Loucy (cell line): ENCODE data around the gene RAD9A.
A peak's percentile ranks its signal among the peaks of the same experiment; 100 is the strongest.

Source experiments
- H2AFZ ChIP-seq: fragments of 200-600 bp; sonication (generic); 2 replicates; pipeline ENCODE4 v1.6.0; 2016; ENCODE audit warnings: antibody characterized with exemption, mild to moderate bottlenecking, low read length, moderate library complexity
- H3F3A ChIP-seq: fragments of 200-600 bp; 2 replicates; pipeline ENCODE4 v1.6.0; 2016; ENCODE audit warnings: antibody characterized with exemption, low read depth, mild to moderate bottlenecking
- H3K27me3 ChIP-seq: fragments of 200-600 bp; sonication (generic); 2 replicates; pipeline ENCODE4 v1.6.1; 2014; ENCODE audit warnings: low read length, mild to moderate bottlenecking; ENCODE audit not compliant: insufficient read depth, poor library complexity, severe bottlenecking
- H3K36me3 ChIP-seq: fragments of 200-600 bp; sonication (generic); 2 replicates; pipeline ENCODE4 v1.6.1; 2016; ENCODE audit warnings: low read length; ENCODE audit not compliant: insufficient read depth
- H3K4me1 ChIP-seq: fragments of 200-600 bp; sonication (generic); 2 replicates; pipeline ENCODE4 v1.5.1; 2014; ENCODE audit warnings: low read length, mild to moderate bottlenecking; ENCODE audit not compliant: insufficient read depth, poor library complexity, severe bottlenecking
- H3K4me2 ChIP-seq: fragments of 200-600 bp; sonication (generic); 2 replicates; pipeline ENCODE4 v1.6.0; 2014; ENCODE audit warnings: antibody characterized with exemption, low read length, low read depth, mild to moderate bottlenecking; ENCODE audit not compliant: poor library complexity, severe bottlenecking
- H3K4me3 ChIP-seq: fragments of 200-600 bp; sonication (generic); 2 replicates; pipeline ENCODE4 v1.5.1; 2014; ENCODE audit warnings: low read length, mild to moderate bottlenecking, mixed read lengths; ENCODE audit not compliant: poor library complexity, severe bottlenecking
- H3K79me2 ChIP-seq: fragments of 200-600 bp; sonication (generic); 2 replicates; pipeline ENCODE4 v1.6.1; 2014; ENCODE audit warnings: low read length; ENCODE audit not compliant: insufficient read depth
- H3K9ac ChIP-seq: fragments of 200-600 bp; sonication (generic); 2 replicates; pipeline ENCODE4 v1.6.0; 2014; ENCODE audit warnings: mild to moderate bottlenecking, low read depth, low read length, moderate library complexity; ENCODE audit not compliant: poor library complexity, severe bottlenecking
- H3K9me2 ChIP-seq: fragments of 200-600 bp; sonication (generic); replicated peaks from 2 replicates; pipeline ENCODE4 v1.6.1; 2016; ENCODE audit warnings: low read depth, low read length, mixed read lengths
- H3K9me3 ChIP-seq: fragments of 200-600 bp; sonication (generic); 2 replicates; pipeline ENCODE4 v1.6.1; 2014; ENCODE audit warnings: mild to moderate bottlenecking, antibody characterized with exemption, low read length, low read depth; ENCODE audit not compliant: insufficient read depth
- H4K20me1 ChIP-seq: fragments of 200-600 bp; sonication (generic); 2 replicates; pipeline ENCODE4 v1.6.0; 2014; ENCODE audit warnings: antibody characterized with exemption, low read length, mild to moderate bottlenecking; ENCODE audit not compliant: insufficient read depth, poor library complexity, severe bottlenecking
- EZH2phosphoT487 ChIP-seq: fragments of 200-600 bp; IDR thresholded peaks from 2 replicates; pipeline ENCODE4 v1.6.1; 2018; ENCODE audit warnings: antibody characterized with exemption, mild to moderate bottlenecking, moderate library complexity, borderline replicate concordance
- TF ChIP-seq, protein P1 (sequence below): fragments of 200-600 bp; sonication (generic); conservative IDR thresholded peaks from 2 replicates; pipeline ENCODE4 v1.5.1; 2014; ENCODE audit warnings: mild to moderate bottlenecking, antibody characterized with exemption, low read length

Gene RAD9A

GRCh38 chr11:67437809-67438157 is 46.0 kb downstream of the RAD9A start:
- H3K4me3 ChIP-seq = peak overlapping the region; percentile 100
- H3F3A ChIP-seq = 0 out of 2 replicates have a peak, but pooled peaks cover 4% of the 10 kb centered on the region
- peaks cover 75% of the 10 kb centered on the region for H3K79me2 ChIP-seq
- no peaks in the 10 kb centered on the region for H3K27me3 ChIP-seq
- peaks cover 41% of the 10 kb centered on the region for H4K20me1 ChIP-seq
- H3K9me3 ChIP-seq = no peaks in the 10 kb centered on the region
- peaks cover 53% of the 10 kb centered on the region for H3K4me1 ChIP-seq
- H2AFZ ChIP-seq = no peak overlapping the region
- H3K36me3 ChIP-seq = peaks cover 20% of the 10 kb centered on the region; the same call in 1 of the 2 replicates
- peak overlapping the region; percentile 100 for H3K9ac ChIP-seq
- peak overlapping the region; percentile 90 for H3K4me2 ChIP-seq
- TF ChIP-seq EZH2phosphoT487 = no peak
- TF ChIP-seq, protein P1, sequence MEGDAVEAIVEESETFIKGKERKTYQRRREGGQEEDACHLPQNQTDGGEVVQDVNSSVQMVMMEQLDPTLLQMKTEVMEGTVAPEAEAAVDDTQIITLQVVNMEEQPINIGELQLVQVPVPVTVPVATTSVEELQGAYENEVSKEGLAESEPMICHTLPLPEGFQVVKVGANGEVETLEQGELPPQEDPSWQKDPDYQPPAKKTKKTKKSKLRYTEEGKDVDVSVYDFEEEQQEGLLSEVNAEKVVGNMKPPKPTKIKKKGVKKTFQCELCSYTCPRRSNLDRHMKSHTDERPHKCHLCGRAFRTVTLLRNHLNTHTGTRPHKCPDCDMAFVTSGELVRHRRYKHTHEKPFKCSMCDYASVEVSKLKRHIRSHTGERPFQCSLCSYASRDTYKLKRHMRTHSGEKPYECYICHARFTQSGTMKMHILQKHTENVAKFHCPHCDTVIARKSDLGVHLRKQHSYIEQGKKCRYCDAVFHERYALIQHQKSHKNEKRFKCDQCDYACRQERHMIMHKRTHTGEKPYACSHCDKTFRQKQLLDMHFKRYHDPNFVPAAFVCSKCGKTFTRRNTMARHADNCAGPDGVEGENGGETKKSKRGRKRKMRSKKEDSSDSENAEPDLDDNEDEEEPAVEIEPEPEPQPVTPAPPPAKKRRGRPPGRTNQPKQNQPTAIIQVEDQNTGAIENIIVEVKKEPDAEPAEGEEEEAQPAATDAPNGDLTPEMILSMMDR = no peak
- no peaks in the 10 kb centered on the region for H3K9me2 ChIP-seq

DNA sequence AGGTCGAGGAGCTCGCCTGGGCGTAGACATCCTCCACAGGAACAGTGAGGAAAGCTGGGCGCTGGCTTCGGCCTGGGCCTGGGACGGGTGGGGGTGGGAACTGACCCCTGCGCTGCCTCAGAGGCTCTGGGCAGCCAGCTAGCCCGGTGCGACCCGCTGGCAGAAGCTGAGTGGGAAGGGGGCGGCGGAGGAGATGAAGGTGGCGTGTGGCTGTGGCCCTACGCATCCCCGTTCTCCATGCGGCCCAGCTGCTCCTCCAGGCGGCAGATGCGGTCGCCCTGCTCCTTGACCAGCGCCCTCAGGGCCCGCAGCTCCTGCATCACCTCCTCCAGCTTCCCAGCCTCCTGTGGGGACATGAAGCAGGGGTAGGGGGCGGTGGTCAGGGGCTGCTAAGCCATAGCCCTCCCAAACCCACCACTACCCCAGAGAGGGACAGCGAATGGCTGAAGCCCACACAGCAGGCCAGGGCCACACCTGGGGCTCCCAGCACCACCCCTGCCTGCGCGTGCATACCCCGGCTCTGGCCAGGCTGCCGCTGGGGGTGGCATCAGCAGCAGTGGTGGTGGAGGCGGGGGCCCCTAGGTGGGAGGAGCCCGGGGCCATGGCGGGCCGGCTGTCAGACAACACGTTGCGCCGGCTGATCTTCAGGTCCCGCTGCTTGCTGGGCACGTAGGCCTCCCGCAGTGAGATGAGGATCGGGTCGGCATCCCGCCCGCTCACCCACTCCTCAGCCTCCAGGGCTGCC is 46.5 kb downstream of the RAD9A start:
- H4K20me1 ChIP-seq = peaks cover 35% of the 10 kb centered on the region
- H3K9me2 ChIP-seq = no peaks in the 10 kb centered on the region
- peaks cover 53% of the 10 kb centered on the region for H3K4me1 ChIP-seq
- H3F3A ChIP-seq = 0 out of 2 replicates have a peak, but pooled peaks cover 2% of the 10 kb centered on the region
- no peak for TF ChIP-seq EZH2phosphoT487
- TF ChIP-seq, protein P1 = no peak
- H3K27me3 ChIP-seq = no peaks in the 10 kb centered on the region
- peak overlapping the region; percentile 100 for H3K9ac ChIP-seq
- H3K4me2 ChIP-seq = peak overlapping the region; percentile 90
- H3K4me3 ChIP-seq = peak overlapping the region; percentile 100
- no peaks in the 10 kb centered on the region for H3K9me3 ChIP-seq
- H2AFZ ChIP-seq = no peak overlapping the region
- H3K79me2 ChIP-seq = peaks cover 69% of the 10 kb centered on the region
- peaks cover 20% of the 10 kb centered on the region; the same call in 1 of the 2 replicates for H3K36me3 ChIP-seq

DNA sequence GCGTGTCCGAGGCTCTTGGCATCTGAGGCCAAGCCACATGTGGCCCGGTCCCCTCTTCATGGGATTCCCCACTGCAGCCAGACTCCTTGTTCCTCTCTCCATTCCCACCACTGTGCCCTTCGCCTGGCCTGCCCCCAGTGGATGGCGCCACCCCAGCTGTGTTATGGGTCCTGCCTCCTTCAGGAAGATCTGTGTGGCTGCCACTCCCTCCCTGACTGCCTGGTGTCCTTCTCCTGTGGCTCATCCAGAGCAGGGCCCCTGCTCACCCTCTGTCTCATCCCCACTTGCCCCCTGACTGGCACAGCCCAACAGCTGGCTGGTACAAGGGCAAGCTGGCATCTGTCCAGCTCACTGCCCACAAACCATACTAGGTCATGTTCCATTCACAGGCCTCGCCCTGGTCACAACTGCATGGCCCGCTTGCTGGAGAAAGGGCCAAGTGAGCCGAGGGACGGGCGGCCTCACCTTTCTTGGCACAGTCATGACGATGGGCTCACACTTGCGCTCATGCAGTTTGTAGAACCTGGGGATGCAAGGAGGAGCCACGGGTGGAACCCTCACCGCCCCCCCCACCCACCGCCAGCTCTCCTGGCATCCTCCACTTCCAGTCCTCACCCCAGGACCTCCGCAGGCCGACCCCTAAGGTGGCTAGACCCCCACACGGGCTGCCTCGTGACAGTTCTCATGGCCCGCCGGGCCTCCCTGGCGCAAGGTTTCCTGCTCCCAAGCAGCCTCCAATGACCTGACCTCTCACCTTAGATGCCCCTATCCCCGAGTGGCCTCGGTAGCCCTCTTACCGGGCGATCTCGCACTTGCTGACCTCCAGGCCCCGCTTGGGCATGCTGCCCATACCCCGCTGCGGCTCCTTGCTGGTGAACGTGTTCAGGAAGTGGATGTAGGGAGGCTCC is 47.8 kb downstream of the RAD9A start:
- Histone ChIP-seq H3K4me2 (peak overlapping the region; percentile 90), H3K4me1 (peaks cover 40% of the 10 kb centered on the region), H3K79me2 (peaks cover 57% of the 10 kb centered on the region), H3F3A (0 out of 2 replicates have a peak, but pooled peaks cover 2% of the 10 kb centered on the region), H3K36me3 (peaks cover 13% of the 10 kb centered on the region; the same call in 1 of the 2 replicates), H3K9me3 (no peaks in the 10 kb centered on the region), H4K20me1 (peaks cover 23% of the 10 kb centered on the region), H3K4me3 (peak overlapping the region; percentile 100), H3K27me3 (no peaks in the 10 kb centered on the region), H2AFZ (no peak overlapping the region), H3K9me2 (no peaks in the 10 kb centered on the region), H3K9ac (peak overlapping the region; percentile 100)
- no peak for TF ChIP-seq EZH2phosphoT487
- TF ChIP-seq, protein P1 = peak; percentile 69
